Epithelial cell of proximal tubule (primary cell): ENCODE data around the gene HMGCS1. TPM values are rescaled to one million over a fixed set of nuclear protein-coding genes. Genes with fewer than 3 reads are reported as not detected.

ENCODE experiments used
- DNase-seq: peaks from one replicate; pipeline ENCODE4 v3.0.0-alpha.2; 2011; ENCODE audit warnings: low read depth
- H3K4me3 ChIP-seq: 2 replicates; pipeline ENCODE4 v1.5.1; 2011; ENCODE audit warnings: low read depth, mild to moderate bottlenecking, low read length
- CTCF ChIP-seq: conservative IDR thresholded peaks from 2 replicates; pipeline ENCODE4 v1.5.1; 2012; ENCODE audit warnings: low read depth, mild to moderate bottlenecking, low read length
- total RNA-seq: library from RNA; depleted of rRNA; stranded (reverse); fragments of >200 nt; gene quantifications from 2 replicates; pipeline ENCODE4 v1.2.3, GENCODE V29; 2015

The HMGCS1 gene
- total RNA-seq, 1 donor from 2014 or later, result 34.4 TPM

GRCh38 chr5:43244823-43245565 is 68.2 kb downstream of the HMGCS1 start:
- TF ChIP-seq CTCF, result no peak
- no peak overlapping the region for H3K4me3 ChIP-seq
- no peak for DNase-seq

- no peak for TF ChIP-seq CTCF
- no peak for DNase-seq
Observed at GRCh38 chr5:43243270-43243669, 69.9 kb downstream of the HMGCS1 start.

GRCh38 chr5:43242196-43242595 is 71.0 kb downstream of the HMGCS1 start:
- DNase-seq, result no peak
- TF ChIP-seq CTCF, result no peak
- H3K4me3 ChIP-seq, result no peak overlapping the region

More at GRCh38 chr5:43243270-43243669, 69.9 kb downstream of the HMGCS1 start:
- no peak overlapping the region for H3K4me3 ChIP-seq

Other genes starting within 250 kb of the HMGCS1 start
- 22.3 and 30.5 TPM in 2 replicates for gene ZNF131, start 192.5 kb downstream of the HMGCS1 start, total RNA-seq
- gene NIM1K, start 121.2 kb downstream of the HMGCS1 start, total RNA-seq, result 0.75 TPM in 1 of 2 replicates, not detected in the other
- 2.1 and 6.2 TPM in 2 replicates for gene CCL28, start 99.0 kb upstream of the HMGCS1 start, total RNA-seq
- 7.8 and 9.3 TPM in 2 replicates for gene TMEM267, start 170.5 kb upstream of the HMGCS1 start, total RNA-seq
- gene C5orf34, start 201.7 kb upstream of the HMGCS1 start, total RNA-seq, result 3.6 and 6.9 TPM in 2 replicates
- 98.4 and 99.4 TPM in 2 replicates for gene PAIP1, start 243.7 kb upstream of the HMGCS1 start, total RNA-seq